Left cardiac atrium (tissue), 4 donors: ENCODE measurements around the gene DUSP2. TPM values are rescaled to one million over a fixed set of nuclear protein-coding genes. Genes with fewer than 3 reads are reported as not detected.

Source experiments
- ATAC-seq, 2 donors: fragments of 200-7000 bp; cut with Tn5 transposase; one replicate each; pipeline ENCODE4 v1.9.1; 2020; ENCODE audit warnings: mild to moderate bottlenecking in 2 of 2, moderate library complexity in 2 of 2
- DNase-seq: peaks from one replicate; pipeline ENCODE4 v3.0.0-alpha.2; 2020
- intact Hi-C, 2 donors: fragments of 100-400 bp; cut with DNase I; formaldehyde crosslinking; loops; one replicate each; pipeline versions ENCODE4 v1.14.1 to v1.15.1; 2022 to 2023
- total RNA-seq, 2 donors: library from RNA; stranded (reverse); fragmentation: NEBNext Ultra II Directional; extraction: Animal tissue kit (Norgen Biotek cat#: 25700); gene quantifications; one replicate each; pipeline ENCODE4 v1.2.1, GENCODE V29; 2021
- donor health status: DM: no; HTN: yes; CAD: no.
- donor health status: DM: no; HTN: yes; CAD: no; lungs with severe emphysema.
- donor health status: DM: yes; HTN: yes; CAD: no.
- donor health status: Dilated cardiomyopathy.

Gene DUSP2
- total RNA-seq, 2 donors from 2014 or later, result 1.6 to 2.4 TPM

- DNase-seq (no peak), ATAC-seq (no peak)
- intact Hi-C loops, result loop anchor here in 1 of 2 donors (5.0 to 10.0 kb wide), 2 partner anchors 38 to 106 kb away; no protein-coding TSS in a partner anchor
Measured at GRCh38 chr2:96110621-96111256, 34.5 kb downstream of the DUSP2 start.

DNA sequence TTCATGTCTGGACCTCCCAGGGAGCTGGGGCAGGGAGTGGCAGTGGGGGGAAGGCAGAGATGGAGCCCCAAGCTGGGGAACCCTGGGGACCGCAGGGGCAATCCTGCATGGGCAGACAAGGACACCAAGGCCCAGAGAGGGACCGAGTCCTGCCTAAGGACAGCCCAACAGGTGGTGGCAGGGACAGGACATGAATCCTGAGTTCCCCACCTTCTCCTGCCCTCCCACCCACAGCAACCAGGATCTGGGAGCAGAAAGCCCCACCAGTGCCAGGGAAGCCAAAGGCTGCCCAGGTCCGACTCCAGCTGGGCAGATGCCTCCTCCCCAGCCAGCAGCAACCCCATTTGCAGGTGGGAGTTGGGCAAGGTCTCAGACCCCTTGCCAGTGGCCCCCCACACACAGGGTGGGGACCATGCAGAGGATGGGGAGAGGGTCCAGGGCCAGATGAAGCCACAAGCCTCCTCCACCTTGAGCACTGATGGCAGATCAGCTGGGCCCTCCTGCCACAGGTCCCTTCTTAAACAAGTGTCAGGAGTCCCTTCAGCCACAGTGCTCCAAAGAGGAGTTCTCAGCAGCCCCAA, 35.2 kb downstream of the DUSP2 start:
- no peak for DNase-seq
- intact Hi-C loops, result loop anchor here (5.0 to 10.0 kb wide), 2 partner anchors 38 to 105 kb away; no protein-coding TSS in a partner anchor
- no peak for ATAC-seq

GRCh38 chr2:96109361-96109680, 35.9 kb downstream of the DUSP2 start:
- peak in 1 of 2 donors; percentile 18 for ATAC-seq
- DNase-seq, result no peak
- intact Hi-C loops, result loop anchor here in 1 of 2 donors (10.0 kb wide), 1 partner anchor 105 kb away; no protein-coding TSS in a partner anchor

DNA sequence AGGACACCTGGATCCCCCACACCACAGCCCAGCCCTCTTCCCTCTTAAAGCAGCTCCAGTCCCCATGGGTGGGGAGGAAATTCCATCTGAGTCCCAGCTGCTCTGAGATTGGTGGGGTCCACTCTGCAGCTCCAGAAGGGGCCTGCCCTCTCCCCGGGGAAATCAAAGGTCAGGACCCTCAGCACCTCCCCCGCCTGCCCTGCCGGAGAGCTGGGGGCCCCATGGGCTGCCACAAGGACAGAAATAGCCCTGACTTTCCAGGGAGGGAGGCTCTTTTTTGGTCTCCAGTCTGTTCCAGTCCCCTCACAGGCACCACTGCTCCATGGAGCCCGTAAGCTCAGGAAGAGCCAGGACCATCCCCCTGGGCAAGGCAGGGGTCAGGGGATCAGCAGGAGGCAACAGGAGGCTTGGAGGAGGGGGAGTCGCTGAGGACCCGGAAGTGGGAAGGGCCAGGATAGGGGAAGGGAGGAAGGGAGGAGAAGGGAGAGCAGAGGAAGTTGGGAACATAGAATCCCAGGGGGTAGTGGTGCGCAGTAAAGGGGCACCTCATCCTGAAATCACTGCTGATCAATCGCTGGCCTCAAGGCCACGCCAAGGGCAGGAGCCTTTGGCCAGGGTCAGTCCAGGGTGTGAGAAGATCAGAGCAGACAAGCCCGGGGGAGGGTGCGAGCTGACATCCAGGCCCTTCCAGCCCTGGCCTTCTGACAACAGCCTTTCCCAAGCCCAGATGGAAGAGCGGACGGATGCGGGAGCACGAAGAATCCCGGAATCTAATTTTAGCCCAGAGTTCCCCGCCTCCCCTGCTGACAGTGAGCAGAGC, 36.5 kb downstream of the DUSP2 start:
- DNase-seq, result peak; percentile 47
- ATAC-seq, result peak; percentile 54 to 60
- intact Hi-C loops, result loop anchor here in 1 of 2 donors (10.0 kb wide), 1 partner anchor 104 kb away; no protein-coding TSS in a partner anchor

DNA sequence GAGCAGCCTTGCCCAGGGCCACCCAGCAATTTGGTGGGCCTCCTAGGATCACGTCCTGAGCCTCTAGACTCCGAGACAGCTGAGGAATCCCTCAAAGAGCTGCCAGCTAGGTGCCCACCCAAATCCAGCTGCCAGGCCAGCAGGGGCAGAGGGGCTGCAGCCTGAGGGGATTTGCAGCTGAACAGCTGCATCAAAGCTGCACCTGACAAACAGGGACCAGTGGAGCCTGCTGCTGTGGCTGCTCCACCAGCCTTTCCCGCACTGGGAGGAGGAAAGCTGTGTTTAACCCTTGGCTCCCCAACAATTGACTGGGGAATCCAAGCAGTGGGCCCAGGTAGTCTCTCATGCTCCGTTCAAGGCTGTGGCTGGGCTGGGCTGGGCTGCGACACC, 37.1 kb downstream of the DUSP2 start:
- no peak for DNase-seq
- intact Hi-C loops, result loop anchor here in 1 of 2 donors (10.0 kb wide), 1 partner anchor 103 kb away; no protein-coding TSS in a partner anchor
- peak in 1 of 2 donors; percentile 3 for ATAC-seq

- DNase-seq, result no peak
- no peak for ATAC-seq
- intact Hi-C loops, result loop anchor here in 1 of 2 donors (10.0 kb wide), 1 partner anchor 103 kb away; no protein-coding TSS in a partner anchor
Measured at GRCh38 chr2:96107708-96108065, 37.6 kb downstream of the DUSP2 start.

DNA sequence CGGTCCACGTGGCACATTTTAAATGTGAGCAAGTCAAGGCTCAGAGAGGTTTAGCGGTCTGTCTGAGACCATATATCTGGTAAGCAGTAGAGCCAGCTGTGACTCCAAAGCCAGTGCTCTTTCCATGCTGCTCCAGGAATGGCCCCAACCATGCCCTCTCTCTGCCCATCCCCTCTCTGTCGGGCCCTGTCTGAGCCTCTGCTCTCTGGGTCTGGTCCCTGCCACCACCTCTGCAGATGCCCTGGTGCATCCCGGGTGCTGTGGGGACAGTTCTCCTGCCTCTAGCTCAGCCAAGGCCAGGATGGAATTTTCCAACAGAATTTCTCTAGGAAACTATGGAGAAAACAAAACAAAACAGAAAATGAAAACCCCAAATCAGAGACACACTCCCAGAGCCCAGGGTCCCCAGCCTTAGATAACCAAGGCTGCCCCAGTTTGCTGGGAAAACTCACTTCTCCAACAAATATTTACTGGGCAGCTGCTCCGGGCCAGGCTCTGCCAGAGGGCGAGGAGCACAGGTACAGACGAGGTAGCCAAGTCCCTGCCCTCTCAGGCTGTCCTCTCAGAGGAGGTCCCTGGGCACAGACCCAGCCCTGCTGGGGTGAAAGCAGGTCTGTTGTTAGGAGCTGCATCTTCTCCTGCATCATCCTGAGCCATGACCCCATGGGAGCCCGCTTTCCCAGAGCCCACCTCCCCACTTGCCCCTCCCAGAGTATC, 38.1 kb downstream of the DUSP2 start:
- DNase-seq, result peak; percentile 18
- intact Hi-C loops, result loop anchor here in 1 of 2 donors (10.0 kb wide), 1 partner anchor 102 kb away; no protein-coding TSS in a partner anchor
- ATAC-seq, result no peak

- ATAC-seq, result no peak
- intact Hi-C loops, result loop anchor here in 1 of 2 donors (10.0 kb wide), 1 partner anchor 101 kb away; no protein-coding TSS in a partner anchor
- DNase-seq, result no peak
Measured at GRCh38 chr2:96105994-96106715, 39.1 kb downstream of the DUSP2 start.

- DNase-seq (no peak), ATAC-seq (no peak)
- intact Hi-C loops, result loop anchor here in 1 of 2 donors (10.0 kb wide), 1 partner anchor 101 kb away; no protein-coding TSS in a partner anchor
Measured at GRCh38 chr2:96105152-96105915, 39.9 kb downstream of the DUSP2 start.

DNA sequence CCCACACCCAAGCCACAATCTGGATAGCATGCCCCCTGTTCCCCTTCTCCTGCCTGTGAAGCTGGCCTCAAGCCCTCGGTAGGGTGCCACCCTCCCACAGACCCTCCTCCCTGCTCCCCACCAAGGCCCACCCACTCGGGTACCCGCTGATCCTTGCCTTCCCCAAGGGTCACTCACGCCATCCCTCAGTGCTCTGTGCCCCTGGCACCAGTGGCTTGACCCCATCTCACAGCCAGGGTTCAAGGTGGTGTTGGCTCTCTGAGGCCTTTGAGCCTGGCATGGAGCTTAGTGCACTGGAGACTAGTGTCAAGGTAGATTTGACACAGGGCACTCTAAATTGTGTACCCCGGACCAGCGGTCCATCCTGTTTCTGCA, 40.8 kb downstream of the DUSP2 start:
- intact Hi-C loops, result loop anchor here in 1 of 2 donors (10.0 kb wide), 1 partner anchor 100 kb away; no protein-coding TSS in a partner anchor
- no peak for ATAC-seq
- no peak for DNase-seq

DNA sequence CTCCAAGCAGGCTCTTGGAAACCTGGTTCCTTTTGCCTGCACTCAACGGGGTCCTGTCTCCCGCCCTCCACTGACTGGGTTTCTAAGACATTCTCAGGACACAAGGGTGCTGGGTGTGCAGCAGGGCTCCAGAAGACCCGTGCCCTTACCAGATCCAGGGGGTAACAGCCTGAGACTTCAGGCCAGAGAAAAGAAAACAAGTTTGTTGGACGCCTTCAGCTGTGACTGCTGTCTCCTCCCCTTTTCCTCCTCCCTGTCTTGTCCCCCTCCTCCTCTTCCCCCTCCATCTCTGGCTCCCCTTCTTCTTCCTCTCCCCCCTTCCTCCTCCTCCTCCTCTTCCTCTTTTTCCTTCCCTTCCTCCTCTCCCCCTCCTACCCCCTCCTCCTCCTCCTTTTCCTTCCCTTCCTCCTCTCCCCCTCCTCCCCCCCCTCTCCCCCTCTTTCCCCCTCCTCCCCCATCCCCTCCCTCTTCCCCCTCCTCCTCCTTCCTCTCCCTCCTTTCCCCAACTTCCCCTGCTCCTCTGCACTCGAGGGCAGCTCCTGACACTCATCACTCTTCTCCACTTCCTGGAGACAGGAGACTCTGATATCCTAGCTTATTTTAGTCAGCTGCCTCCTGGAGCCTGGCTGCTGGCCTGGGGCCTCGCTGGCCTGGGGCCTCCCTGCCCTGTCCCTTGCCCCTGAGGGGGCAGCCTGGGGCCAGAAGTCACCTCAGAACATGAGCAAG, 41.3 kb downstream of the DUSP2 start:
- intact Hi-C loops, result loop anchor here in 1 of 2 donors (10.0 kb wide), 1 partner anchor 99 kb away; no protein-coding TSS in a partner anchor
- ATAC-seq (peak; percentile 45 to 48), DNase-seq (peak; percentile 23)

- no peak for DNase-seq
- ATAC-seq, result no peak
- intact Hi-C loops, result loop anchor here in 1 of 2 donors (10.0 kb wide), 1 partner anchor 98 kb away; no protein-coding TSS in a partner anchor
Measured at GRCh38 chr2:96103187-96103601, 42.0 kb downstream of the DUSP2 start.

DNA sequence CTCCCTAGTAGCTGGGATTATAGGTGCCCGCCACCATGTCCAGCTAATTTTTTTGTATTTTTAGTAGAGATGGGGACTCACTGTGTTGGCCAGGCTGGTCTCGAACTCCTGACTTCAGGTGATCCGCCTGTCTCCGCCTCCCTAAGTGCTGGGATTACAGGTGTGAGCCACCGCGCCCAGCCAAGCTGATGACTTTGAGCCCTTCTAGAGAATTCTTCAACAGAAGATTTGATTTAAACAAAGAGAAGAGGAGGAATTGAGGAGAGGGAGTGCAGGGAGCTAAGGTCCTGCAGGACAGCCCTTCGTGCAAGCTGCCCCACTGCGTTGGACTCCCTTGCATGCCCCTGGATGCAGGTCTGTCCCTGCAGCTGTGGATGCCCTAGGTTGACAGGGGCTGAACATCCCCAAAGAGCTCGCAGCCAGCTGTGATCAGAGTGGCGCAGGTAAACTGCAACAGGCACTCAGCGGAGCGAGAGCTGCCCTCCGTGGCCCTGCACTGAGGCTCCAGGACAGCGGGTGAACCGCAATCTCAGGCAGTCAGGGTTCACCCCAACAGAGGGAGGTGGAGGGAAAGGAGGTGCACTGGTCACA, 42.5 kb downstream of the DUSP2 start:
- no peak for ATAC-seq
- intact Hi-C loops, result loop anchor here in 1 of 2 donors (10.0 kb wide), 1 partner anchor 98 kb away; no protein-coding TSS in a partner anchor
- DNase-seq, result no peak

GRCh38 chr2:96100893-96101304, 44.3 kb downstream of the DUSP2 start:
- DNase-seq, result no peak
- no peak for ATAC-seq
- intact Hi-C loops, result loop anchor here in 1 of 2 donors (10.0 kb wide), 1 partner anchor 96 kb away; no protein-coding TSS in a partner anchor

- ATAC-seq (no peak), DNase-seq (peak; percentile 18)
- intact Hi-C loops, result loop anchor here in 1 of 2 donors (10.0 kb wide), 1 partner anchor 95 kb away; no protein-coding TSS in a partner anchor
Measured at GRCh38 chr2:96099861-96100798, 45.1 kb downstream of the DUSP2 start.
